Measurements from ENCODE around the gene LKAAEAR1.
A peak's percentile ranks its signal among the peaks of the same experiment; 100 is the strongest.

LKAAEAR1 gene

GRCh38 chr20:64056889-64057627 is 27.1 kb downstream of the LKAAEAR1 start:
- peak overlapping the region; percentile 64 for H3K4me3 Mint-ChIP-seq
- no peaks in the 10 kb centered on the region for H3K36me3 Mint-ChIP-seq
- peaks cover 16% of the 10 kb centered on the region for H3K4me1 Mint-ChIP-seq
- H3K9me3 Mint-ChIP-seq, result no peaks in the 10 kb centered on the region
- no peak overlapping the region for H3K27ac Mint-ChIP-seq
- H3K27me3 Mint-ChIP-seq, result peaks cover 4% of the 10 kb centered on the region

- Mint-ChIP-seq H3K9me3 (no peaks in the 10 kb centered on the region), H3K27me3 (peaks cover 5% of the 10 kb centered on the region), H3K36me3 (no peaks in the 10 kb centered on the region), H3K4me3 (no peak overlapping the region), H3K4me1 (peaks cover 16% of the 10 kb centered on the region), H3K27ac (no peak overlapping the region)
Measured at GRCh38 chr20:64056639-64056888, 27.6 kb downstream of the LKAAEAR1 start.

GRCh38 chr20:64055893-64056638 is 28.1 kb downstream of the LKAAEAR1 start:
- Mint-ChIP-seq H3K27me3 (peaks cover 5% of the 10 kb centered on the region), H3K4me1 (peaks cover 16% of the 10 kb centered on the region), H3K27ac (no peak overlapping the region), H3K9me3 (no peaks in the 10 kb centered on the region), H3K36me3 (no peaks in the 10 kb centered on the region), H3K4me3 (no peak overlapping the region)

GRCh38 chr20:64055396-64055892 is 28.8 kb downstream of the LKAAEAR1 start:
- Mint-ChIP-seq H3K36me3 (no peaks in the 10 kb centered on the region), H3K4me3 (peak overlapping the region; percentile 23), H3K4me1 (peaks cover 16% of the 10 kb centered on the region), H3K9me3 (no peaks in the 10 kb centered on the region), H3K27ac (no peak overlapping the region), H3K27me3 (peaks cover 5% of the 10 kb centered on the region)

- H3K36me3 Mint-ChIP-seq, result no peaks in the 10 kb centered on the region
- H3K4me1 Mint-ChIP-seq, result peaks cover 16% of the 10 kb centered on the region
- H3K27ac Mint-ChIP-seq, result peak overlapping the region; percentile 41
Measured at GRCh38 chr20:64053841-64054661, 30.1 kb downstream of the LKAAEAR1 start.

GRCh38 chr20:64052987-64053840 is 31.0 kb downstream of the LKAAEAR1 start:
- peaks cover 5% of the 10 kb centered on the region for H3K27me3 Mint-ChIP-seq

More at GRCh38 chr20:64053841-64054661, 30.1 kb downstream of the LKAAEAR1 start:
- Mint-ChIP-seq H3K9me3 (no peaks in the 10 kb centered on the region), H3K27me3 (peaks cover 5% of the 10 kb centered on the region), H3K4me3 (no peak overlapping the region)

GRCh38 chr20:64052326-64052722 is 31.9 kb downstream of the LKAAEAR1 start:
- H3K9me3 Mint-ChIP-seq, result no peaks in the 10 kb centered on the region
- H3K4me3 Mint-ChIP-seq, result no peak overlapping the region
- H3K27ac Mint-ChIP-seq, result no peak overlapping the region
- H3K36me3 Mint-ChIP-seq, result no peaks in the 10 kb centered on the region
- H3K27me3 Mint-ChIP-seq, result peaks cover 5% of the 10 kb centered on the region
- peaks cover 4% of the 10 kb centered on the region for H3K4me1 Mint-ChIP-seq

More at GRCh38 chr20:64052987-64053840, 31.0 kb downstream of the LKAAEAR1 start:
- H3K36me3 Mint-ChIP-seq, result no peaks in the 10 kb centered on the region
- H3K9me3 Mint-ChIP-seq, result no peaks in the 10 kb centered on the region
- H3K4me1 Mint-ChIP-seq, result peaks cover 11% of the 10 kb centered on the region
- H3K27ac Mint-ChIP-seq, result no peak overlapping the region
- no peak overlapping the region for H3K4me3 Mint-ChIP-seq

- H3K27me3 Mint-ChIP-seq, result peaks cover 6% of the 10 kb centered on the region
- H3K9me3 Mint-ChIP-seq, result no peaks in the 10 kb centered on the region
Measured at GRCh38 chr20:64051561-64052325, 32.5 kb downstream of the LKAAEAR1 start.

GRCh38 chr20:64051033-64051452 is 33.2 kb downstream of the LKAAEAR1 start:
- peaks cover 7% of the 10 kb centered on the region for H3K27me3 Mint-ChIP-seq
- H3K4me3 Mint-ChIP-seq, result no peak overlapping the region
- H3K9me3 Mint-ChIP-seq, result no peaks in the 10 kb centered on the region
- no peaks in the 10 kb centered on the region for H3K36me3 Mint-ChIP-seq
- no peak overlapping the region for H3K27ac Mint-ChIP-seq
- peaks cover 13% of the 10 kb centered on the region for H3K4me1 Mint-ChIP-seq

More at GRCh38 chr20:64051561-64052325, 32.5 kb downstream of the LKAAEAR1 start:
- Mint-ChIP-seq H3K4me1 (peaks cover 6% of the 10 kb centered on the region), H3K36me3 (no peaks in the 10 kb centered on the region), H3K4me3 (no peak overlapping the region), H3K27ac (no peak overlapping the region)

- peaks cover 18% of the 10 kb centered on the region for H3K4me1 Mint-ChIP-seq
- peaks cover 7% of the 10 kb centered on the region for H3K27me3 Mint-ChIP-seq
- H3K27ac Mint-ChIP-seq, result no peak overlapping the region
- H3K4me3 Mint-ChIP-seq, result no peak overlapping the region
- H3K9me3 Mint-ChIP-seq, result no peaks in the 10 kb centered on the region
- H3K36me3 Mint-ChIP-seq, result no peaks in the 10 kb centered on the region
Measured at GRCh38 chr20:64050261-64051032, 33.8 kb downstream of the LKAAEAR1 start.

- peaks cover 7% of the 10 kb centered on the region for H3K27me3 Mint-ChIP-seq
- no peaks in the 10 kb centered on the region for H3K36me3 Mint-ChIP-seq
- peak overlapping the region; percentile 19 for H3K4me3 Mint-ChIP-seq
- H3K9me3 Mint-ChIP-seq, result no peaks in the 10 kb centered on the region
- no peak overlapping the region for H3K27ac Mint-ChIP-seq
- H3K4me1 Mint-ChIP-seq, result peaks cover 23% of the 10 kb centered on the region
Measured at GRCh38 chr20:64049878-64050260, 34.3 kb downstream of the LKAAEAR1 start.

GRCh38 chr20:64049060-64049877 is 34.9 kb downstream of the LKAAEAR1 start, which contains the start of gene SOX18:
Gene SOX18 (minus strand): TSS chr20:64049639. CDS start chr20:64049516, 123 bp downstream.
- no peaks in the 10 kb centered on the region for H3K36me3 Mint-ChIP-seq
- peak within 1 kb of the TSS; percentile 66 for H3K4me3 Mint-ChIP-seq
- H3K4me1 Mint-ChIP-seq, result peaks cover 29% of the 10 kb centered on the region
- no peak within 1 kb of the TSS for H3K27ac Mint-ChIP-seq
- peaks cover 7% of the 10 kb centered on the region for H3K27me3 Mint-ChIP-seq
- H3K9me3 Mint-ChIP-seq, result no peaks in the 10 kb centered on the region
